ENCODE results near the gene LCE1D.

- TF ChIP-seq CTCF (IDR thresholded peaks at IDR 0.05) (no peak), POLR2A (IDR thresholded peaks at IDR 0.05) (no peak)
These were observed 34.8 kb upstream of the LCE1D start for GRCh38 chr1:152761609-152762213.
